ENCODE measurements around the gene PLCG1.
A peak's percentile ranks its signal among the peaks of the same experiment; 100 is the strongest.
"Not testable (repeated sequence)": the region's sequence is repeated elsewhere in the genome, so short reads cannot be mapped to it uniquely, and the experiment has no call there.

The PLCG1 gene

DNA sequence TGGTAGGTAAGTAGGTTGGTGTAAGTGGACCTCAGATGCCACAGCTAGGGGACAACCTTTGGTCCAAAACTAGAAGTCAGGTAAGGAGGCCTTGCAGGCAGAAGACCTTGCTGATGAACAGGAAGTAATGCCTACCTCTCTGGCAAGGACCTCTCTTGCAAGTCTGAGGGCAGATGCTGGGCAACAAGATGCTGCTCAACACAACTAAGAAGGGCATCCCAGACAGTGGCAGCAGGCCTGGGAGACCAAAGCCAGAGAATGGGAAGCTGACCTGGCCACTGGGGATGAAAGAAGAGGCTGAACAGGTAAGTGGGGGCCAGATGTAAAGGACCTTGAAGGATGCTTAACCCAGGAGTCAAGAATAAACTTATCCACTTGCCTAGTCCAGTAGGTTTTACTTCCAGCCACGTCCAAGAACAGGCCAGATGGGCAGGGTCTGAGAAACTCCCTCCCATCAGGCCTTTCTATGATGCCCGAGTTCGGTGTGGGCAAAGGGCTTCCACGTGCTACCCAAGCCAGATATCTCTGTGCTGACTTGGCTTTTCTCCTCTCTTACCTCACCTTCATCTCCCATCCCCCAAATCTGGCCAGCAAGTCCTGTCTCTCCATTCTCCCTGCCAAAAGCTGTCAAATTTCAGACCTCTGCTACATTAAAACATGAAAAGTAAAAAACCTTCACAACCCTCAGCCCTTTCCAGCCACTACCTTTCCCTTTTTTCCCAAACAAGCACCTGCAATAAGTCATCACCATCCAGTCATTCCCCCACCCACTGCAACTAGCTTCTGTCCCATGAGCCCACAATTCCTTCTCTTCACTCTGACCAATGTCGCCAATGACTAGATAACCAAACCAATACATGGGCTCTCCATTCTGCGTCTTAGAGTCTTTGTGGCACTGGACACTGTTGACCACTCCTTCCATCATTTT is 11.5 kb upstream of the PLCG1 start:
- Histone ChIP-seq H3K27ac (ENCODE audit: low read length) (no peak overlapping the region), H3K36me3 (replicated peaks; ENCODE audit: low read depth, low read length) (peaks cover 63% of the 10 kb centered on the region), H3K4me1 (ENCODE audit: low read length) (no peaks in the 10 kb centered on the region), H3K79me2 (ENCODE audit: low read length) (no peaks in the 10 kb centered on the region), H3K4me3 (ENCODE audit: low read length) (no peak overlapping the region), H3K4me2 (ENCODE audit: low read length) (no peak overlapping the region), H3K27me3 (ENCODE audit: low read depth, low read length) (no peaks in the 10 kb centered on the region), H3K9me3 (ENCODE audit: insufficient read depth, low read length) (no peaks in the 10 kb centered on the region), H3K9ac (ENCODE audit: low read length) (no peak overlapping the region), H4K20me1 (ENCODE audit: insufficient read depth, low read length) (peaks cover 4% of the 10 kb centered on the region; the same call in 1 of the 2 replicates), H2AFZ (ENCODE audit: low read depth, low read length) (no peak overlapping the region)
- no peak for TF ChIP-seq EZH2phosphoT487 (IDR thresholded peaks at IDR 0.05; ENCODE audit: low read depth)
- TF ChIP-seq, protein P1, sequence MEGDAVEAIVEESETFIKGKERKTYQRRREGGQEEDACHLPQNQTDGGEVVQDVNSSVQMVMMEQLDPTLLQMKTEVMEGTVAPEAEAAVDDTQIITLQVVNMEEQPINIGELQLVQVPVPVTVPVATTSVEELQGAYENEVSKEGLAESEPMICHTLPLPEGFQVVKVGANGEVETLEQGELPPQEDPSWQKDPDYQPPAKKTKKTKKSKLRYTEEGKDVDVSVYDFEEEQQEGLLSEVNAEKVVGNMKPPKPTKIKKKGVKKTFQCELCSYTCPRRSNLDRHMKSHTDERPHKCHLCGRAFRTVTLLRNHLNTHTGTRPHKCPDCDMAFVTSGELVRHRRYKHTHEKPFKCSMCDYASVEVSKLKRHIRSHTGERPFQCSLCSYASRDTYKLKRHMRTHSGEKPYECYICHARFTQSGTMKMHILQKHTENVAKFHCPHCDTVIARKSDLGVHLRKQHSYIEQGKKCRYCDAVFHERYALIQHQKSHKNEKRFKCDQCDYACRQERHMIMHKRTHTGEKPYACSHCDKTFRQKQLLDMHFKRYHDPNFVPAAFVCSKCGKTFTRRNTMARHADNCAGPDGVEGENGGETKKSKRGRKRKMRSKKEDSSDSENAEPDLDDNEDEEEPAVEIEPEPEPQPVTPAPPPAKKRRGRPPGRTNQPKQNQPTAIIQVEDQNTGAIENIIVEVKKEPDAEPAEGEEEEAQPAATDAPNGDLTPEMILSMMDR (IDR thresholded peaks at IDR 0.05; ENCODE audit: low read depth, low read length) = no peak

DNA sequence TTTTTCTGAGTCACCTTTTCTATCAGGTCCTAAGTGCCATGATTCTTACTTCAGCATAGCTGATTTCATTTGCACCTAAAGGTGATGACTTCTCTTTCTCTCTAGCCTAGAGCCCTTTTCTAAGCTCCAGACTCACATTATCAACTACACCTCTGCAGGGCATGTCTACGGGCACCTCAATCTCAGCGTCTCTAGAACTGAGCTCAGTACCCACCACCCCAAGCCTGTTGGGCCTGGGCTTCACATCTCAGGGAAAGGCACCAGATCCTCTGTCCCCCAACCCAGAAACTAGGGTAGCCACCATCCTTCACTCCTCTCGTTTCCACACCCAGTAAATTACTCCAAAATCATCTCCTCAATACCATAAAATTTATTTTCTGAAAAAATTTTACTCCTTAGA is 10.6 kb upstream of the PLCG1 start:
- TF ChIP-seq EZH2phosphoT487 (IDR thresholded peaks at IDR 0.05; ENCODE audit: low read depth) = no peak
- TF ChIP-seq, protein P1 (IDR thresholded peaks at IDR 0.05; ENCODE audit: low read depth, low read length) = no peak

DNA sequence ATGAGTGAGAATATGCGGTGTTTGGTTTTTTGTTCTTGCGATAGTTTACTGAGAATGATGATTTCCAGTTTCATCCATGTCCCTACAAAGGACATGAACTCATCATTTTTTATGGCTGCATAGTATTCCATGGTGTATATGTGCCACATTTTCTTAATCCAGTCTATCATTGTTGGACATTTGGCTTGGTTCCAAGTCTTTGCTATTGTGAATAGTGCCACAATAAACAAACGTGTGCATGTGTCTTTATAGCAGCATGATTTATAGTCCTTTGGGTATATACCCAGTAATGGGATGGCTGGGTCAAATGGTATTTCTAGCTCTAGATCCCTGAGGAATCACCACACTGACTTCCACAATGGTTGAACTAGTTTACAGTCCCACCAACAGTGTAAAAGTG is 9.0 kb upstream of the PLCG1 start:
- H2AFZ ChIP-seq (ENCODE audit: low read depth, low read length); H3K27me3 ChIP-seq (ENCODE audit: low read depth, low read length); H3K4me3 ChIP-seq (ENCODE audit: low read length); H4K20me1 ChIP-seq (ENCODE audit: insufficient read depth, low read length); H3K9ac ChIP-seq (ENCODE audit: low read length); H3K79me2 ChIP-seq (ENCODE audit: low read length); H3K4me2 ChIP-seq (ENCODE audit: low read length); H3K27ac ChIP-seq (ENCODE audit: low read length); H3K9me3 ChIP-seq (ENCODE audit: insufficient read depth, low read length): not testable (repeated sequence)
- Histone ChIP-seq H3K36me3 (replicated peaks; ENCODE audit: low read depth, low read length) (peaks cover 39% of the 10 kb centered on the region), H3K4me1 (ENCODE audit: low read length) (peaks cover 12% of the 10 kb centered on the region)

More for the DNA sequence above, 10.6 kb upstream of the PLCG1 start:
- H3K9ac ChIP-seq (ENCODE audit: low read length) = no peak overlapping the region
- no peak overlapping the region for H3K4me3 ChIP-seq (ENCODE audit: low read length)
- no peak overlapping the region for H3K4me2 ChIP-seq (ENCODE audit: low read length)
- no peaks in the 10 kb centered on the region for H3K27me3 ChIP-seq (ENCODE audit: low read depth, low read length)
- H3K79me2 ChIP-seq (ENCODE audit: low read length) = no peaks in the 10 kb centered on the region
- H2AFZ ChIP-seq (ENCODE audit: low read depth, low read length) = no peak overlapping the region
- peaks cover 54% of the 10 kb centered on the region for H3K36me3 ChIP-seq (replicated peaks; ENCODE audit: low read depth, low read length)
- peaks cover 8% of the 10 kb centered on the region for H3K4me1 ChIP-seq (ENCODE audit: low read length)
- H4K20me1 ChIP-seq (ENCODE audit: insufficient read depth, low read length) = peaks cover 4% of the 10 kb centered on the region; the same call in 1 of the 2 replicates
- H3K9me3 ChIP-seq (ENCODE audit: insufficient read depth, low read length) = no peaks in the 10 kb centered on the region
- H3K27ac ChIP-seq (ENCODE audit: low read length) = no peak overlapping the region

DNA sequence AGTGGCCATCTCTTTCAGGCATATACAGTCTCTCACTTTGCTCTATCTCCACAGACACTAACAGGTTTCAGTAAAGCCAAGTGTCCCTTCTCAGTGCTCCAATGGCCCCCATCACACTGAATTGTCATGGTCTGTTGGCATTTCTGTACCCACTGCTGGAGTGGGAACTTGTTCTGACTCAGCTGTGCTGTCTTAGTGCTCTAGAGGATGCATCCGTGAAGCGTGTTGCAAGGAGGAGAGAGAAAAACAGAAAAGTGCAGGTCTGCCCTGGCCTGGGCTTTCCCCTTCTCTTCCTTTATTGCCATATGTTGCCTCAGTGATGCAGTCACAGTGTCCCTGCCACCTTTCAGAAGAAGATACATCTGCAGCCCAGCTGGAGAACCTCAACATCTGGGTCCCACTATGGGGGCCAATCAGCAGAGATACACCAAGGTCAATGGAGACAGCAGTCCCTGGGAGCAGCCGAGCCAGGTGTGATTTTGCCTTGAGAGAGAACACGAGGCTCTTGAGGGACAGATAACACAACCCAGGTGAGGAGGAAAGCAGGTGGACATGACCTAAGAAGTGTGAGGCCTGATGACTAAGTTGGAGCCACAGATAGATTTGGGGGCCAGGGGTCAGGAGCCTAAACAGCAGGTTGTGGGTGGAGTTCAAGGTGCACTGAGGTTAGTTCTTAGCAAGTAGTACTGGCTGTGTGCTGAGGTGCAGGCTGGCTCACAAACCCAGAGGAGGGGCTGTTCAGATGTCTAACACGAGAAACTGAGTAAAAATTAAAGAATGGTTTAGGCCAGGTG is 5.6 kb upstream of the PLCG1 start:
- H3K79me2 ChIP-seq (ENCODE audit: low read length) = no peaks in the 10 kb centered on the region
- peak overlapping the region; percentile 16; the same call in 1 of the 2 replicates for H3K4me2 ChIP-seq (ENCODE audit: low read length)
- TF ChIP-seq, protein P1 (IDR thresholded peaks at IDR 0.05; ENCODE audit: low read depth, low read length) = no peak
- no peak for TF ChIP-seq EZH2phosphoT487 (IDR thresholded peaks at IDR 0.05; ENCODE audit: low read depth)
- H3K36me3 ChIP-seq (replicated peaks; ENCODE audit: low read depth, low read length) = peaks cover 14% of the 10 kb centered on the region
- H3K4me1 ChIP-seq (ENCODE audit: low read length) = peaks cover 40% of the 10 kb centered on the region
- H2AFZ ChIP-seq (ENCODE audit: low read depth, low read length) = no peak overlapping the region
- no peaks in the 10 kb centered on the region for H3K9me3 ChIP-seq (ENCODE audit: insufficient read depth, low read length)
- no peak overlapping the region for H3K4me3 ChIP-seq (ENCODE audit: low read length)
- H3K27me3 ChIP-seq (ENCODE audit: low read depth, low read length) = no peaks in the 10 kb centered on the region
- H3K27ac ChIP-seq (ENCODE audit: low read length) = peak overlapping the region; percentile 45
- no peaks in the 10 kb centered on the region for H4K20me1 ChIP-seq (ENCODE audit: insufficient read depth, low read length)
- H3K9ac ChIP-seq (ENCODE audit: low read length) = no peak overlapping the region

DNA sequence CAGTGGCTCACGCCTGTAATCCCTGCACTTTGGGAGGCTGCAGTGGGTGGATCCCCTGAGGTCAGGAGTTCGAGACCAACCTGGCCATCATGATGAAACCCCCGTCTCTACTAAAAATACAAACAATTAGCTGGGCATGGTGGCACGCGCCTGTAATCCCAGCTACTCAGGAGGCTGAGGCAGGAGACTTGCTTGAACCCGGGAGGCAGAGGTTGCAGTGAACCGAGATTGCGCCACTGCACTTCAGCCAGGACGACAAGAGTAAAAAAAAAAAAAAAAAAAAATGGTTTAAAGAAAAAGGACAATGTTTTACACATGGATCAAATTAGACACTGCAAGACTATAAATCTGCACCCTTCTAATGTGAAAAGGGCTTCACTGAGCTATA is 5.0 kb upstream of the PLCG1 start:
- not testable (repeated sequence) for H3K4me2 ChIP-seq (ENCODE audit: low read length); H3K27me3 ChIP-seq (ENCODE audit: low read depth, low read length); H3K9me3 ChIP-seq (ENCODE audit: insufficient read depth, low read length); H3K79me2 ChIP-seq (ENCODE audit: low read length); H3K4me3 ChIP-seq (ENCODE audit: low read length); H2AFZ ChIP-seq (ENCODE audit: low read depth, low read length); H3K36me3 ChIP-seq (replicated peaks; ENCODE audit: low read depth, low read length); H3K9ac ChIP-seq (ENCODE audit: low read length); H4K20me1 ChIP-seq (ENCODE audit: insufficient read depth, low read length); H3K27ac ChIP-seq (ENCODE audit: low read length)
- peaks cover 40% of the 10 kb centered on the region for H3K4me1 ChIP-seq (ENCODE audit: low read length)
